WI38 (cell line): ENCODE measurements around the gene SPP1.

Source experiments
- H3K4me3 ChIP-seq: 2 replicates; pipeline ENCODE4 v1.5.1; 2011; ENCODE audit warnings: low read depth, mild to moderate bottlenecking, control low read depth, low read length
- TF ChIP-seq, protein P1 (sequence below): IDR thresholded peaks from 2 replicates; pipeline ENCODE4 v1.5.1; 2012; ENCODE audit warnings: low read depth, mild to moderate bottlenecking, control low read depth, low read length

Gene SPP1

DNA sequence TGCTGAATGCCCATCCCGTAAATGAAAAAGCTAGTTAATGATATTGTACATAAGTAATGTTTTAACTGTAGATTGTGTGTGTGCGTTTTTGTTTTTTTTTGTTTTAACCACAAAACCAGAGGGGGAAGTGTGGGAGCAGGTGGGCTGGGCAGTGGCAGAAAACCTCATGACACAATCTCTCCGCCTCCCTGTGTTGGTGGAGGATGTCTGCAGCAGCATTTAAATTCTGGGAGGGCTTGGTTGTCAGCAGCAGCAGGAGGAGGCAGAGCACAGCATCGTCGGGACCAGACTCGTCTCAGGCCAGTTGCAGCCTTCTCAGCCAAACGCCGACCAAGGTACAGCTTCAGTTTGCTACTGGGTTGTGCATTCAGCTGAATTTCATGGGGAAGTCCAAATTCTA, at the start of gene SPP1:
TSS of gene SPP1 (plus strand) at position 249 of the 400 bp plus-strand sequence. CDS start 1,182 bp downstream, outside the sequence.
- TF ChIP-seq, protein P1, sequence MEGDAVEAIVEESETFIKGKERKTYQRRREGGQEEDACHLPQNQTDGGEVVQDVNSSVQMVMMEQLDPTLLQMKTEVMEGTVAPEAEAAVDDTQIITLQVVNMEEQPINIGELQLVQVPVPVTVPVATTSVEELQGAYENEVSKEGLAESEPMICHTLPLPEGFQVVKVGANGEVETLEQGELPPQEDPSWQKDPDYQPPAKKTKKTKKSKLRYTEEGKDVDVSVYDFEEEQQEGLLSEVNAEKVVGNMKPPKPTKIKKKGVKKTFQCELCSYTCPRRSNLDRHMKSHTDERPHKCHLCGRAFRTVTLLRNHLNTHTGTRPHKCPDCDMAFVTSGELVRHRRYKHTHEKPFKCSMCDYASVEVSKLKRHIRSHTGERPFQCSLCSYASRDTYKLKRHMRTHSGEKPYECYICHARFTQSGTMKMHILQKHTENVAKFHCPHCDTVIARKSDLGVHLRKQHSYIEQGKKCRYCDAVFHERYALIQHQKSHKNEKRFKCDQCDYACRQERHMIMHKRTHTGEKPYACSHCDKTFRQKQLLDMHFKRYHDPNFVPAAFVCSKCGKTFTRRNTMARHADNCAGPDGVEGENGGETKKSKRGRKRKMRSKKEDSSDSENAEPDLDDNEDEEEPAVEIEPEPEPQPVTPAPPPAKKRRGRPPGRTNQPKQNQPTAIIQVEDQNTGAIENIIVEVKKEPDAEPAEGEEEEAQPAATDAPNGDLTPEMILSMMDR: no peak
- H3K4me3 ChIP-seq: no peak within 1 kb of the TSS

DNA sequence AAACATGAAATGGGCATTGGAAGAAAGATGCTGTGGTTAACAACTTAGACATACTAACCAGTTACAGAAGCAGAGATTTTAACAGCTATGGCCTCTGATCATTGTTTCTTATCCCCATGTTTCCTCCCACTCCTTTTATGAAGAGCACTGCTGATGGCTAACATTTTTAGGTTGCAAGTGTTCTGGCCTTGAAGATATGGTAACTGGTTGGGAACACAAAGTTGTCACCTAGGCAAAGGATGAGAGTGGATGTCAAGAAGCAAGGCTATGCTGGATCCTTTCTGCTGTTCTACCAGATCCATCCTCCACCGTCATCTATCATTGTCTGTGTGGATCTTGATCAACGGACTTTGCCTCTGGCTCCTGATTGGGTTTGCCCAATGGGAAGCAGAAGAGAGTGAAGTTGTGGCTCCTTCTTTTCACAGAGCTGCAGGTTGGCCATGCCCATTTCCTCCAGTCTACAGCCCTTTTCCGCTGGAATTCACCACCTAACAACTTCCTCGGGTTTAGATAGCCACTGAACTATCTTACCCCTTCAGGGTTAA, 48.9 kb upstream of the SPP1 start:
- H3K4me3 ChIP-seq: no peak overlapping the region

DNA sequence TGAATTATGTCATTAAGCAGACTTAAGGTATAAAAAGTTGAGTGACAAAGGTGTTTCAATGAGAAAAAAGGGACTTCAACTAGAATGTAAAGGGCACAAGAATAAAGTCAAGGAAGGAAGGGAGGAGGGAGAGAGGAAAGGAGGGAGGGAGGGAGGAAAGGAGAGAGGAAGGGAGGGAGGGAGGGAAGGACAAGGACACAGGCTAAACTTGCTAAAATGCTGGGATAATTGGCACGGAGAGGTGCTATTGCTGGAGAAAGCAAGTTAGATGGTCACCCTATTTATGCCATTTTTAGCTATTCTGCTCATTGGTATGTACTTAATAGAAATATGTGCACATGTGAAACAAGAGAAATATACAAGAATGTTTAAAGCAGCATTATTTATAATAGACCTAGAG, 44.9 kb upstream of the SPP1 start:
- no peak overlapping the region for H3K4me3 ChIP-seq
- TF ChIP-seq, protein P1: no peak

More for the DNA sequence above, 48.9 kb upstream of the SPP1 start:
- TF ChIP-seq, protein P1: no peak

DNA sequence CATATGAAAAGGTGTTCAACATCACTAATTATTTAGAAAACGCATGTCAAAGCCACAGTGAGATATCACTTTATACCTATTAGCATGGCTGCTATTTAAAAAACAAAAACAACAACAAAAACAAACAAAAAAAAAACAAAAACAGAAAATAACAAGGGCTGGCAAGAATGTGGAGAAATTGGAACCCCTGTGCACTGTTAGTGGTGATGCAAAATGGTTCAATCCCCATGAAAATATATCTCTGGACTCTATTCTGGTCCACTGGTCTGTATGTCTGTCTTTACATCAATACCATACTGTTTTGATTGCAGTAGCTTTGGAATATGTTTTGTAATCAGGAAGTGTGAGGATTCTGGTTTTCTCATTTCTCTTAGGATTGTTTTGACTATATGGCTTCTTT, 43.6 kb upstream of the SPP1 start:
- H3K4me3 ChIP-seq: no peak overlapping the region
- TF ChIP-seq, protein P1: no peak

DNA sequence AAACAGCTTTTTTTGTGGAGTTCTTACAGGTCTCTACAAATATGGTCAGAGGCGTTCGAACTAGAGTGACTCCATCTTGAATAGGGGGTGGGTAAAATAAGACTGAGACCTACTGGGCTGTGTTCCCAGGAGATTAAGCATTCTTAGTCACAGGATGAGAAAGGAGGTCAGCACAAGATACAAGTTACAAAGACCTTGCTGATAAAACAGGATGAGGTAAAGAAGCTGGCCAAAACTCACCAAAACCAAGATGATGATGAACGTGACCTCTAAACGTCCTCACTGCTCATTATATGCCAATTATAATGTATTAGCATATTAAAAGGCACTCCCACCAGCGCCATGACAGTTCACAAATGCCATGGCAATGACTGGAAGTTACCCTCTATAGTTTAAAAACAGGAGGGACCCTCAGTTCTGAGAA, 42.8 kb upstream of the SPP1 start:
- TF ChIP-seq, protein P1: no peak
- peak overlapping the region; percentile 29 for H3K4me3 ChIP-seq

DNA sequence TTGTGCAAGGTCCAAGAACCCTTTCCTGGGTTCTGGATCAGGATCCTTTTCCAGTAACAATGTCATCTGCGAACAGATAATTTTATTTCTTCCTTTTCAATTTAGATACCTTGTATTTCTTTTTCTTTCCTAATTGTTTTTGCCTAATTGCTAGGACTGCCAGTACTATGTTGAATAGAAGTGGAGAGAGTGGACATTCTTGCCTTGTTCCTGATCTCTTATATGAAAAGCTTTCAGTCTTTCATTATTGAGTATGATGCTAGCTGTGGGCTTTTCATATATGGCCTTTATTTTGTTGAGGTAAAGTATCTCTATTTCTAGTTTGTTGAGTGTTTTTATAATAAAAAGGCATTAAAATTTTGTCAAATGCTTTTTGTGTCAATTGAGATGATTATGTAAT, 42.2 kb upstream of the SPP1 start:
- H3K4me3 ChIP-seq: peak overlapping the region; percentile 29
- TF ChIP-seq, protein P1: no peak

DNA sequence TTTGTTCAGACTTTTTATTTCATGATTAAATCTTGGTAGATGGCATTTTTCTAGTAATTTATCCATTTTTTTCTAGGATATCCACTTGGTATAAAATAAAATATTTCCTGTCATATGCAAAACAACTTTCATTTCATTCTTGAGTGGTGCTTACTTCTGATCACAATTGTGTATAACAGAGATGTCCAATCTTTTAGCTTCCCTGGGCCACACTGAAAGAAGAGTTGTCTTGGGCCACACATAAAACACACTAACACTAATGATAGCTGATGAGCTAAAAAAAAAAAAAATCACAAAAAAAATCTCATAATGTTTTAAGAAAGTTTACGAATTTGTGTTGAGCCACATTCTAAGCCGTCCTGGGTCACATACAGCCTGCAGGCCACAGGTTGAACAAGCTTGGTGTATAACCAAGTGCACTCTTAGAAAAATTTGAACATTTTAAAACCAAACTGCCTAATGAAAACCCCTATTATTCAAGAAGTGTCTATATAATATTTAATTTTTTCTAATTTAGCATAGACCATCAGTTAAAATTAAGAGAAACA, 41.3 kb upstream of the SPP1 start:
- H3K4me3 ChIP-seq: no peak overlapping the region
- TF ChIP-seq, protein P1: no peak
